NCI-H460 (cell line): ENCODE data around the gene RIOK2. TPM values are rescaled to one million over a fixed set of nuclear protein-coding genes. Genes with fewer than 3 reads are reported as not detected.

Source experiments
- DNase-seq: peaks from one replicate; pipeline ENCODE4 v3.0.0-alpha.2; 2016; ENCODE audit warnings: low read depth; ENCODE audit errors: extremely low read depth
- small RNA-seq, 2 experiments: library from RNA; depleted of rRNA; stranded (forward); fragments of <200 nt; gene quantifications; one replicate each; pipeline ENCODE3, GENCODE V24; 2014
- total RNA-seq: library from RNA; depleted of rRNA; stranded (reverse); fragments of >200 nt; shearing (Covaris generic); gene quantifications from 2 replicates; pipeline ENCODE4 v1.2.3, GENCODE V29; 2014; rRNA removed

RIOK2 gene
- total RNA-seq, 1 experiment from 2014 or later, result 35.9 TPM

GRCh38 chr5:97131139-97131710, 51.8 kb downstream of the RIOK2 start:
- no peak for DNase-seq

DNA sequence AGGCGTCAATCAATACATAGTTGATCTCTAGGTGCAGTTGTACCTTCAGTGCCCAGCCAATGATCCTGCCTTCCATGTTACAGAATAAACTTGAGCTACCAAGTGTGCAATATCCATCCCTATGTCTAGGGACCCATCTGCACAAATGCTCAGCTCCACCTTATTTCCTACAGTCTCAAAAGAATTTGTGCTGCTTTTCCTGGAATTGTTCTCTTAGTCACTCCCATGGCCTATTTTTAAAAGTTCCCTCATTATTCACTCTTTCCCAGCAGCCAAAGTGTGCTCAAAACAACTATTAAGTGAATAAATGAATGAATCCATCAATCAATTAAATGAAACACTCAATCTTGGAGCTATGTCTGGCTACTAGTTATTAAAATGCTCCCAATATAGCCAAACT, 55.3 kb downstream of the RIOK2 start:
- no peak for DNase-seq

- DNase-seq, result no peak
Measured at GRCh38 chr5:97125125-97125683, 57.8 kb downstream of the RIOK2 start.

- DNase-seq, result no peak
Measured at GRCh38 chr5:97124335-97124734, 58.7 kb downstream of the RIOK2 start.

DNA sequence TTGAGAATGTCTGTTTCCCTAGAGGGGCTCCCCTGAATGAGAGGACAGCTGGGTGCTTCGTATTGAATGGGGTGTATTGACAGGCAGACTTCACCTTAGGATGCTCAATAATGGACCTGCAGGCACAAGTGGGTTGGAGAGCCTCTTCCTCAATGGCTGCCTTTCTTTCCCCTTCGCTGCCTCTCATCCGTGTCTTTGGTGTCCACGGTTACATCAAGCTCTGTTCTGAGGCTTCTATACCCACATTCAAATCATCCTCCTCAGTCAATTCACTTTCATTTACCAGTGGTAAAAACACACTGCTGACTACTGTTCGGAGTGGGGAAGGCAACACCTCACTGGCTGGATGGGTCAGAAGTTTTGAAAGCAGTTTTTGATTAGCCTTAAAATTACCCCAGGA, 61.2 kb downstream of the RIOK2 start:
- DNase-seq, result no peak

- DNase-seq, result no peak
Measured at GRCh38 chr5:97120195-97120594, 62.9 kb downstream of the RIOK2 start.

GRCh38 chr5:97119007-97119390, 64.0 kb downstream of the RIOK2 start:
- DNase-seq, result no peak

GRCh38 chr5:97118261-97119006, 64.6 kb downstream of the RIOK2 start:
- no peak for DNase-seq

DNA sequence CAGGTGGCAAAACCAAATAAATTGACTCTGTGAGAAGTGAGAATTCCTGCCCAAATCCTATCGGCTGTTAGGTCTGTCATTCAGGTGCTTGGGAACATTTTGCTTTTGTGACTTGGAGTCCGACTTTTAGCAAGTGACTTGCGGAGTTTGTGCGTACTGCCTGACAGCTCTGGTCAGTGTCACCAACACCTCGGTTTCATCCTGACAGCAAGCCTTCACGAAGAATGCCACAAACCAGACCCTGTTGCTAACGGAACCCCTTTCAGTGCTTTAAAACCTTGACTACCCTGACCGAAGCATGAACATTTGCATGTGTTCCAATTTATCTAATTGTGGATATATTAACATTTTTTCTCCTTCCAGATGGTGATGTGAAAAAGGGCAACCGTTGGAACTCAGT, 67.1 kb downstream of the RIOK2 start:
- DNase-seq, result no peak

DNA sequence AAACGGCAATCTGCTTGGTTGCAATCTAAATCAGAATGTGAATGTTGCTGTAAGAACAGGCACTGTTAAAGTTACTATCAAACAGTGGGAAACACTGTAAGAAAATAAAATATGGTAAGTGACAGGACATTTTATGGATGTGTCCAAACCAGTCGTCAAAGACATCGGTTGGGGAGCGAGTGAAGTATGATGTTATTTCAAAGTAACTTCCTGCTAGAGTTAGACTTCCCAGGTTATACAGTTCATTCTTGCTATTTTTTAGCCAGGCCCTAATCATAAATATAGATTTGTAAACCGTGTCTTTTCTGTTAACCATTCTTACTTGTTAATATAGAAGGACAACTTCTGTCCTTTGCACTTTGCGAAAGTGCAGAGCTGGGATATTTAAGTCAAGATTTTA, 70.8 kb downstream of the RIOK2 start:
- DNase-seq, result no peak

DNA sequence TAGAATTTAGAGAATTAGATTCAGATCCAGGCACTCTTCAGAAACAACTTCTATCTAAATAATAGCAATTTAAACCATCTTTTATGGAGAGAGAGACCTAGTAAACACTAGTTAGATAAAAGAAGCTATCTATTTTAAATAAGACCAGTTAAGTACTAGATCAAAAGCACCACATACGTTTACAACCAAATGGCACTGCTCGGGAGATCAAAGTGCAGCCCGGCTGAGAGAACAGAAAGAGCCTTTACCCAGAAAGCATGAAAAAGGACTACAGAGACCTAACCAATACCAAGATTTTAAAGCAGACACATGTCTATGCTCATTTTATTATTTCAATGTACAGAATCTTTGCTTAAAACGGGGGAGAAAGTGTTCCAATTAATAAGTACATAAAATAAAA, 71.4 kb downstream of the RIOK2 start:
- no peak for DNase-seq

GRCh38 chr5:97111004-97111403, 72.0 kb downstream of the RIOK2 start:
- no peak for DNase-seq

Small RNAs within 50 kb of the gene (small RNA-seq; reads per million reads assigned to genes)
- 0 to 0.02 reads per million in 2 experiments for gene RNU1-73P

Other genes with a start within 250 kb of the RIOK2 start
- 34.6 and 36.3 TPM in 2 replicates for gene LNPEP, start 247.2 kb downstream of the RIOK2 start, total RNA-seq
- gene LIX1, start 40.6 kb downstream of the RIOK2 start, total RNA-seq, result not detected in 2 replicates